AG08395 (cell line): Measurements from ENCODE around the gene SLC49A3.
A peak's percentile ranks its signal among the peaks of the same experiment; 100 is the strongest.
"Not testable (repeated sequence)": the region's sequence is repeated elsewhere in the genome, so short reads cannot be mapped to it uniquely, and the experiment has no call there.

Experiments used
- DNase-seq: peaks from one replicate; pipeline ENCODE4 v3.0.0; 2012; ENCODE audit warnings: mixed read lengths, low spot score

Gene SLC49A3

GRCh38 chr4:702618-703048, 13.7 kb upstream of the SLC49A3 start:
- no peak for DNase-seq

GRCh38 chr4:700587-701264, 11.8 kb upstream of the SLC49A3 start:
- no peak for DNase-seq

GRCh38 chr4:699816-700580, 11.0 kb upstream of the SLC49A3 start:
- no peak for DNase-seq

- DNase-seq: not testable (repeated sequence)
Observed at GRCh38 chr4:694341-694940, 5.5 kb upstream of the SLC49A3 start.

GRCh38 chr4:692771-693554, 4.0 kb upstream of the SLC49A3 start:
- no peak for DNase-seq

GRCh38 chr4:689723-690122, 772 bp upstream of the SLC49A3 start:
- no peak for DNase-seq

GRCh38 chr4:687971-688853, 739 bp downstream of the SLC49A3 start:
- no peak for DNase-seq

- DNase-seq: peak; percentile 98
Observed at GRCh38 chr4:687048-687970, 1.6 kb downstream of the SLC49A3 start.

GRCh38 chr4:686413-687040, 2.4 kb downstream of the SLC49A3 start:
- DNase-seq: no peak

- no peak for DNase-seq
Observed at GRCh38 chr4:685679-686412, 3.1 kb downstream of the SLC49A3 start.

GRCh38 chr4:684623-685327, 4.2 kb downstream of the SLC49A3 start:
- no peak for DNase-seq

GRCh38 chr4:683982-684622, 4.8 kb downstream of the SLC49A3 start:
- DNase-seq: peak; percentile 71

- no peak for DNase-seq
Observed at GRCh38 chr4:683247-683897, 5.6 kb downstream of the SLC49A3 start.

GRCh38 chr4:682490-683172, 6.3 kb downstream of the SLC49A3 start:
- no peak for DNase-seq

- DNase-seq: no peak
Observed at GRCh38 chr4:681736-682451, 7.1 kb downstream of the SLC49A3 start.
